HEK293T (cell line): ENCODE results near the gene TMEM131.

Experiments used
- CTBP1 ChIP-seq: fragments of 450-650 bp; IDR thresholded peaks from 2 replicates; pipeline ENCODE4 v1.6.1; 2016; ENCODE audit warnings: borderline replicate concordance
- ELF4 ChIP-seq: fragments of 450-650 bp; IDR thresholded peaks from 2 replicates; pipeline ENCODE4 v1.6.1; 2017; ENCODE audit warnings: antibody characterized with exemption
- FOXM1 ChIP-seq: fragments of 450-650 bp; IDR thresholded peaks from 2 replicates; pipeline ENCODE4 v1.6.1; 2017; ENCODE audit warnings: mild to moderate bottlenecking, borderline replicate concordance
- HDGF ChIP-seq: fragments of 450-650 bp; IDR thresholded peaks from 2 replicates; pipeline ENCODE4 v1.6.1; 2017; ENCODE audit warnings: antibody characterized with exemption, borderline replicate concordance
- NFRKB ChIP-seq: fragments of 450-650 bp; IDR thresholded peaks from 2 replicates; pipeline ENCODE4 v1.6.1; 2016; ENCODE audit warnings: mild to moderate bottlenecking, moderate library complexity
- SP1 ChIP-seq: fragments of 450-650 bp; IDR thresholded peaks from 2 replicates; pipeline ENCODE4 v1.6.1; 2017
- SUZ12 ChIP-seq: fragments of 450-650 bp; IDR thresholded peaks from 2 replicates; pipeline ENCODE4 v1.6.1; 2016; ENCODE audit warnings: mild to moderate bottlenecking

DNA sequence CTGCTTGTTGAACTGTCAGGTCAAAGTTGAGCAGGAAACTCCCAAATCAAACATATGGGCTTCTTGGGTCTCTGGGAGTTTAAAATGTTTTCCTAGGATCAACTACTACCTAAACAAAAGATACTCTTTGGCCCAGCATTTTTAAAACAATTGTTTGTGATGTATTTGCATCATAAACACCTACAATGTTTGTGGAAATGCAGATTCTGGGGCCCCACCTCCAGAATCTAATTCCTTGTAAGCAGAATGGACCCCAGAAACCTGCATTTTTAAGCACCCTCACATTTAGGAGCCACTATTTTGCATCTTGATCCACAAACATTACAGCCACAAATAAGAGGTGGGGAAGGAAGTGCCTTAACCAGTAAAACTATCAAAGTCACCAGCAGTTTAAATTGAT is 104.1 kb downstream of the TMEM131 start:
- TF ChIP-seq FOXM1 (no peak), ELF4 (no peak), SP1 (no peak), NFRKB (no peak), SUZ12 (no peak), CTBP1 (no peak), HDGF (no peak)
